ENCODE measurements around the gene ITSN1.

- TF ChIP-seq POLR2A (IDR thresholded peaks at IDR 0.05) = no peak
- TF ChIP-seq CTCF (IDR thresholded peaks at IDR 0.05 in 4 of 5, conservative IDR thresholded peaks at IDR 0.05 in 1 of 5) = no peak
These were observed 256.3 kb downstream of the ITSN1 start for GRCh38 chr21:33898586-33898985.

Data from gastrocnemius medialis (tissue), 4 donors.